IPS DF 19.7 (cell line): ENCODE results near the gene ANXA7.
A peak's percentile ranks its signal among the peaks of the same experiment; 100 is the strongest.
"Not testable (repeated sequence)": the region's sequence is repeated elsewhere in the genome, so short reads cannot be mapped to it uniquely, and the experiment has no call there.

Experiments
- DNase-seq: peaks from one replicate; pipeline ENCODE4 v3.0.0-alpha.2; 2013; ENCODE audit warnings: low read depth, low spot score

The ANXA7 gene

GRCh38 chr10:73408061-73408460, 5.8 kb downstream of the ANXA7 start:
- DNase-seq: no peak

DNA sequence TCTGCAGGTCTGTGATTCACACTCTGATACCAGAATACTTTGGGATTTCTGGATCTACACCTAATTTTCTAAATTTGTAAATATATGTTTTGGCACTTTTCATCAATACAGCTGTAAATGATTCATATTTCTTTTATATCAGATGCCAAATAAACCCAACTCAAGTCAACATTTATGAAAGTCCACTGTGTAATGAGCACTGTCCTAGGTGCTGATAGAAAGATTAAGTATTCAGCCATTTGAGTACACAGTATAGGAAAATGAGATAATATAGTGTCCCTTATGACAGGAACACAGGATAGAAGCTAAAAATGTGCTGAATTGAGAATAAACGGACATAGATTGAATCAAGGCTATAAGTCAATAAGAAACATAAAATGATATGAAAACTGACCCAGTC, 6.4 kb downstream of the ANXA7 start:
- no peak for DNase-seq

- DNase-seq: no peak
Measured at GRCh38 chr10:73406846-73407245, 7.0 kb downstream of the ANXA7 start.

DNA sequence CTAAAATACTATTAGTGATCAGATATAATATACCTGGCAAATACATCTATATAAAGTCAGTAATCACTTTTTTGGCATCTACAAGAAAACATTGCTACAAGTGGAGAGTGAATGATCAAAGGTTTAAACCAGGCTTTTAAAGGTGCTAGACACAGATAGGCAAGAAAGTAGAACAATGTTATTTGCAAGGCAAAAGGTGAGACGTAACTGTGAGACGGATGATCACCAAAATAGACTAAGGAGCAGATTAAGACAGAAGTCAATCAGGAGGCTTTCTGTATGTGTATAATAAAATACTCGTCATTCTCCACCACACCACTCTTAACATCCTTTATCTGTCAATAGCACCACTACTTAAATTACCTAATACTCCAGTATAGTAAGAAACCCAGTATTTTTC, 8.3 kb downstream of the ANXA7 start:
- DNase-seq: no peak

DNA sequence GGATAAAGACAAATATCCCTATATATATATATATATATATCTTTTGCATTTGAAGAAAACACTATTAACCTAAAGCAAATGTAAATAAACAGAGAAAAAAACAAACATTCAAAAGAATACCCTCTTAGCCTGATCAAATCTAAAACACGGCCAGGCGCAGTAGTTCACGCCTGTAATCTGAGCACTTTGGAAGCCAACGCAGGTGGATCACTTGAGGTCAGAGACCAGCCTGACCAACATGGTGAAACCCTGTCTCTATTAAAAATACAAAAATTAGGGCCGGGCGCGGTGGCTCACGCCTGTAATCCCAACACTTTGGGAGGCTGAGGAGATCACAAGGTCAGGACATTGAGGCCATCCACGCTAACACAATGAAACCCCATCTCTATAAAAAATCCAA, 9.2 kb downstream of the ANXA7 start:
- DNase-seq: no peak

GRCh38 chr10:73401636-73402035, 12.2 kb downstream of the ANXA7 start:
- DNase-seq: no peak

GRCh38 chr10:73399063-73399462, 14.8 kb downstream of the ANXA7 start:
- DNase-seq: no peak

GRCh38 chr10:73398024-73398423, 15.8 kb downstream of the ANXA7 start:
- DNase-seq: no peak

GRCh38 chr10:73394325-73394724, 19.5 kb downstream of the ANXA7 start:
- not testable (repeated sequence) for DNase-seq

- DNase-seq: no peak
Measured at GRCh38 chr10:73388228-73388627, 25.6 kb downstream of the ANXA7 start.

DNA sequence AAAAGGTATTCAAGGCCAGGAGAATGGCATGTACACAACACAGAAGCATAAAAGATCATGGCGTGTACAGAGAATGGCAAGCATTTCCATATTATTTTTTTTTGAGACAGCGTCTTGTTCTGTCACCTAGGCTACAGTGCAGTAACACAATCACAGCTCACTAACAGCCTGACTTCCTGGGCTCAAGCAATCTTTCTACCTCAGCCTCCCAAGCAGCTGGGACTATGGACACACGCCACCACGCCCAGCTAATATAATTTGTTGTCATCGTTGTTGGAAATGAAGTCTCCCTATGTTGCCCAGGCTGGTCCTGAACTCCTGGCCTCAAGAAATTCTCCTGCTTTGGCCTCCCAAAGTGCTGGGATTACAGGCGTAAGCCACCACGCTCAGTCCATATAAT, 27.3 kb downstream of the ANXA7 start:
- no peak for DNase-seq

DNA sequence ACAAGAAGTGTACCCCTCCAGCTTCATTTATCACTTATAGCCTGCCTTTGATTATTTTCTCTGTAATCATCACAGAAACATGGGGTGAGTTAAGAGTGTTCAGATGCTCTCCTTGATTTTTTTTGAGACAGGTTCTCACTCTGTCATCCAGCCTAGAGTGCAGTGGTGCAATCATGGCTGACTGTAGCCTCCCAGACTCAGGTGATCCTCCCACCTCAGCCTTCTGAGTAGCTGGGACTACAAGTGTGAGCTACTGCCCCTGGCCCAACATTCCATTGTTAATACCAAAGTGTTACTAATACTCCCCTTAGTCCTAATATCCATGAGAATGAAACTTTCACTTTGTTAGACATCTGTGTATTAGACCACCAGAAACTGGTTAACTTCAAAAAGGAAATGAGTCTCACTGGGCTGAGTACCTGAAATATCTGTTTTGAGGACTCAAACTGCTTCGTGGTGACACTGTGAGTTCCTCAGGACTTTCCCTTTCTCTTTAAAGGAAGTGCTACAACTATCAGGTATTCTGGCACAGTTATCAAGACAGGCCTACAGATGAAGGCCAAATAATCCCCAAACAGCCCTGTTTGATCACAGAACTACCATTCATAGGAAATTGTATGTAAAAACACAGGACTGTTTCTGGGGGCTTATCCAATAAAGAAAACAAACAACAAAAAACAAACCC, 34.7 kb downstream of the ANXA7 start:
- no peak for DNase-seq

DNA sequence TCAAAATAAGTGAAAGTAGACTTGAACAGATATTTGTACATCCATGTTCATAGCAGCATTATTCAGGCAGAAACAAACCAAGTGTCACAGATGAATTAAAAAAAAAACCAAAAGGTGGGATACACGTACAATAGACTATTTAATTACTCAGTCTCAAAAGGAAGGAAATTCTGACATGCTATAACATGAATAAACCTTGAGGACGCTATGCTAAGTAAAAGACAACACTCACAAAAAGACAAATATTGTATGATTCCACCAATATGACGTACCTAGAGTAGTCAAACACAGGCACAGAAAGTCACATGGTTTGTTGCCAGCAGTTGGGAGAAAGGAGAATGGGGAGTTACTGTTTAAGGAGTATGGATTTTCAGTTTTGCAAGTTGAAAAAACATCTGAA, 37.2 kb downstream of the ANXA7 start:
- no peak for DNase-seq

- DNase-seq: no peak
Measured at GRCh38 chr10:73368238-73368637, 45.6 kb downstream of the ANXA7 start.

GRCh38 chr10:73366381-73367298, 47.2 kb downstream of the ANXA7 start:
- no peak for DNase-seq

- no peak for DNase-seq
Measured at GRCh38 chr10:73364964-73365363, 48.9 kb downstream of the ANXA7 start.

GRCh38 chr10:73359492-73359891, 54.4 kb downstream of the ANXA7 start:
- DNase-seq: no peak

- DNase-seq: peak; percentile 92
Measured at GRCh38 chr10:73358331-73359279, 55.3 kb downstream of the ANXA7 start, which contains the start of gene CFAP70. TSS of gene CFAP70 (minus strand) at chr10:73358864. CDS start at chr10:73354796, 4,068 bp downstream.

DNA sequence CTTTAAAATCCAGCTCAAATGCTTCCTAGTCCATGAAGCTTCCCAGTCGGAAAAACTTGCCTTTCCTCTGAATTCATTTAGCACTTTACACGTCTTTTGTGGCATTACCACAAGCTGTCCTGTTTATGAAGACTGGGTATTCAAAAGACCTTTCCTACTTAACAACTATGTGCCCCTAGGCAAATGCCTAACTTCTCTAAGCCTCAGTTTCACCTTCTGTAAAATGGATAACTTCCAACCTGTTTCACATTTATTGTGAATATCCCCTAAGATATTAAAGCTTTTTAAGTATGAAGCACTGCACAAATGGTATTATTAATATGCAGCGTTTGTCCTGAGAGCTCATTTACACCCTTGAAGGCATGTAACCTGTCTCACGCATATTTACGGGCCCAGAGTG, 56.0 kb downstream of the ANXA7 start:
- no peak for DNase-seq

DNA sequence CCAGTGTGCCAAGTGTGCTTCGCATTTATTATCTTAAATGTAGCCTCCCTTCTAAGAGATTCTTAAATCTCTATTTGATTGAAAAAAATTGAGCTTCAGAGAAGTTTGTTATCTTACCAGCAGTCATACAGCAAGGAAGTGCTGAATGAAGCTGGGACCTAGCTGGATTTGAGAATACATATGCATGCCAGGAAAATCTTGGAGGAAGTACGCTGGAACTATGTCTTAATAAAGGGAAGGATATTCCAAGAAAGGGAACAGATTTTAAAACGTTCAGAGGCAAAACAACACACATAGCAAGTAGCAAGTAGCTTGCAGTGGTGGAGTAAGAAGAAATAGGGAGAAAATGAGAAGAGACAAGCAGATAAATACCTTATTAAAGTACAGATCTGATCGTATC, 56.7 kb downstream of the ANXA7 start:
- no peak for DNase-seq

- DNase-seq: no peak
Measured at GRCh38 chr10:73344269-73344668, 69.6 kb downstream of the ANXA7 start.

GRCh38 chr10:73340121-73340520, 73.7 kb downstream of the ANXA7 start:
- DNase-seq: no peak
